Measurements from ENCODE around the gene MRPL42.

Gene MRPL42

DNA sequence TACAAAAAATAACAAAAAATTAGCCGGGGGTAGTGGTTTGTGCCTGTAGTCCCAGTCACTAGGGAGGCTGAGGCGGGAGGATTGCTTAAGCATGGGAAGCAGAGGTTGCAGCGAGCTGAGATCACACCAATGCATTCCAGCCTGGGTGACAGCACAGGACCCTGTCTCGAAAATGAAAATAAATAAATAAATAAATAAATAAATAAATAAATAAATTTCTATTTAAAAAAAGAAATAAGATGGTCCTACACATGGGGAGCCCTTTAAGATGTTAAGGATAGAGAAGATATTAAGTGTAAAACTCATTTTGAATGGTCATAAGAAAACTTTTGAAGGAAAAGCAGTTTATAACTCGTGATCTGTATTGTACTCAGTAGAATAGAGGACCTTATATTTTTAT lies 8.2 kb upstream of the MRPL42 start:
- no peak for DNase-seq (ENCODE audit: low read depth)
- no peak overlapping the region for H3K4me3 ChIP-seq (ENCODE audit: low read depth, low read length)
- TF ChIP-seq, protein P1, sequence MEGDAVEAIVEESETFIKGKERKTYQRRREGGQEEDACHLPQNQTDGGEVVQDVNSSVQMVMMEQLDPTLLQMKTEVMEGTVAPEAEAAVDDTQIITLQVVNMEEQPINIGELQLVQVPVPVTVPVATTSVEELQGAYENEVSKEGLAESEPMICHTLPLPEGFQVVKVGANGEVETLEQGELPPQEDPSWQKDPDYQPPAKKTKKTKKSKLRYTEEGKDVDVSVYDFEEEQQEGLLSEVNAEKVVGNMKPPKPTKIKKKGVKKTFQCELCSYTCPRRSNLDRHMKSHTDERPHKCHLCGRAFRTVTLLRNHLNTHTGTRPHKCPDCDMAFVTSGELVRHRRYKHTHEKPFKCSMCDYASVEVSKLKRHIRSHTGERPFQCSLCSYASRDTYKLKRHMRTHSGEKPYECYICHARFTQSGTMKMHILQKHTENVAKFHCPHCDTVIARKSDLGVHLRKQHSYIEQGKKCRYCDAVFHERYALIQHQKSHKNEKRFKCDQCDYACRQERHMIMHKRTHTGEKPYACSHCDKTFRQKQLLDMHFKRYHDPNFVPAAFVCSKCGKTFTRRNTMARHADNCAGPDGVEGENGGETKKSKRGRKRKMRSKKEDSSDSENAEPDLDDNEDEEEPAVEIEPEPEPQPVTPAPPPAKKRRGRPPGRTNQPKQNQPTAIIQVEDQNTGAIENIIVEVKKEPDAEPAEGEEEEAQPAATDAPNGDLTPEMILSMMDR (IDR thresholded peaks at IDR 0.05; ENCODE audit: low read depth, low read length, missing control alignments), result no peak

DNA sequence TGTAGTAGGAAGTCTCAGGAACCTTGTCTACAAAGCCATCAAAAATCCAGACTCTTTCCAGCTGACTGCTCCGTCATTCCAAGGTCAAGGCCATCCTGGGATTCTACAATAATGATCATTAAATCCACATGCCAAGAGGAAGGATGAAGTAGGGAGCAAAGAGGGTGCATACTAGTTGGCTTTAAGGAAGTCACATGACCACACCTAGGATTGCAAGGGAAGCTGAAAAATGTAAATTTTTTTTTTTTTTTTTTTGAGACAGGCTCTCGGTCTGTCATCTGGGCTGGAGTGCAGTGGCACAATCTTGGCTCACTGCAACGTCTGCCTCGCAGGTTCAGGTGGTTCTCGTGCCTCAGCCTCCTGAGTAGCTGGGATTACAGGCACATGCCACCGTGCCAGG lies 7.3 kb upstream of the MRPL42 start:
- no peak overlapping the region for H3K4me3 ChIP-seq (ENCODE audit: low read depth, low read length)
- TF ChIP-seq, protein P1 (IDR thresholded peaks at IDR 0.05; ENCODE audit: low read depth, low read length, missing control alignments), result no peak
- no peak for DNase-seq (ENCODE audit: low read depth)

DNA sequence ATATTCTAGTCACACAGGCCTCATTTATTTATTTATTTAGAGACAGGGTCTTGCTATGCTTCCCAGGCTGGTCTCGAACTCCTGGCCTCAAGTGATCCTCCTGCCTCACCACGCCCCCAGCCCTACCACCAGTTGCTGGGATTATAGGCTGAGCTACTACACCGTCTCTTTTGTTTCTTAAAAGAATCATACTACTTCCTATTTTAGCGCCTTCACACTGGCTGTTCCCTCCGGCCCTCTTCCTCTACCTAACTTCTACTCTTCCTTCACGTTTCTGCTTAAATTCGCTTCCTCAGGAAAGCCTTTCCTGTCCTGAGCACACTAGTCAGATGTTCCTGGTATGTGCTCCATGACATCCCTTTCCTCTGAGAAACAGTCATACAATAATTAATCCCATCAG lies 6.4 kb upstream of the MRPL42 start:
- TF ChIP-seq, protein P1 (IDR thresholded peaks at IDR 0.05; ENCODE audit: low read depth, low read length, missing control alignments), result no peak
- no peak for DNase-seq (ENCODE audit: low read depth)
- no peak overlapping the region for H3K4me3 ChIP-seq (ENCODE audit: low read depth, low read length)

DNA sequence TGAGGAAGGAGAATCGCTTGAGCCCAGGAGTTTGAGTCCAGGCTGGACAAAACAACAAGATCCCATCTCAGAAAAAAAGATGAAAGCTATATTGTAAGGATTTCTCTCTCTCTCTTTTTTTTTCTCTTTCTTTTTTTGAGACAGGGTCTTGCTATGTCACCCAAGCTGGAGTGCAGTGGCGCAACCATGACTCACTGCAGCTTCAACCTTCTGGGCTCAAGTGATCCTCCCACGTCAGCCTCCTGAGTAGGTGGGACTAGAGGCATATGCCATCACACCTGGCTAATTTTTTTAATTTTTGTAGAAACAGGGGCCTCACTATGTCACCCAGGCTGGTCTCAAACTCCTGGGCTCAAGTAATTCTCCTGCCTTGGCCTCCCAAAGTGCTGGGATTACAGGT lies 5.8 kb upstream of the MRPL42 start:
- TF ChIP-seq, protein P1 (IDR thresholded peaks at IDR 0.05; ENCODE audit: low read depth, low read length, missing control alignments), result no peak
- no peak for DNase-seq (ENCODE audit: low read depth)
- no peak overlapping the region for H3K4me3 ChIP-seq (ENCODE audit: low read depth, low read length)

DNA sequence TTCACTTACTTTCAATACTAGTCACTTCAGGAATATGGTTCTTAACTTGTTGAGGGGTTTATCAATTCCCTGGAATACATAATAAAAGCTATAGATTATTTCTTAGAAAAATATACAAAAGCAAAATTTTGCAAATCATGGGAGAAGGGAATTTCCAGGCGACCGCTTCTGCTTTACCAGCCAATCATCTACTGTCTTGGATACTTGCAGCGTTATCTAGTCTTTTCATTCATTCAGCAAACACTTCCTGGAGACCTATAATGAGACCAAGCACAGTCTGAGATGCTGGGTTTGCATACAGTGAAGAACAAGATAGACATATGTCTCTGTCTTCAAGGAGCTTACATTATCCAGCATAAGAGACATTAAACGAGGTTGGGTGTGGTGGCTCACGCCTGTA lies 1.5 kb upstream of the MRPL42 start:
- no peak overlapping the region for H3K4me3 ChIP-seq (ENCODE audit: low read depth, low read length)
- TF ChIP-seq, protein P1 (IDR thresholded peaks at IDR 0.05; ENCODE audit: low read depth, low read length, missing control alignments), result no peak
- DNase-seq (ENCODE audit: low read depth), result no peak

DNA sequence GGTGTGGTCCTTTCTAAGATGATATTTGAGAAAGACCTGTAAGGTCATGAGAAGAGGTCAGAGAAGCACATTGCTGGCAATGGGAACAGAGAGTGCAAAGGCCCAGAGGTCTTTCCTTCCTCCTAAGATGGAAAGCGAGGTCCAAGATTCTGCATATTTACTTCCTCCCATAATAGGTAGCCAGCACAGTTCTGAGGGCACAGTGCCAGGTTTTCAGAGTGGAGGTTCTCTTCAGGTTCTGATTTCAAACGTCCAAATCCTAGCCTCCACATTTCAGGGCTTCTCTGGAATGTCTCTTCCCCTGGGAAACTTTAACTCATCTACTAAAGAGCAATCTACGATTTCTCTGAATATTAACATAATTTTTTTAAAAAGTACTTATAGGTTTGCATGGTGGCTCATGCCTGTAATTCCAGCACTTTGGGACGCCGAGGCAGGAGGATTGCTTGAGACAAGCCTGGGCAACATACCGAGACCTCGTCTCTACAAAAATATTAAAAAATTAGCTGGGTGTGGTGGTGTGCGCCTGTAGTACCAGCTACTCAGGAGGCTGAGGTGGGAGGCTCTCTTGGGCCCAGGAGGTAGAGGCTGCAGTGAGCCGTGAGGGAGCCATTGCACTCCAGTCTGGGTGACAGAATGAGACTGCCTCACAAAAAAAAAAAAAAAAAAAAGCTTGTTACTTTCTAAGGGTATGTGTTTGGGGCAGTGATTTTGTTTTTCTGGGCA lies 526 bp upstream of the MRPL42 start:
- no peak for DNase-seq (ENCODE audit: low read depth)
- TF ChIP-seq, protein P1 (IDR thresholded peaks at IDR 0.05; ENCODE audit: low read depth, low read length, missing control alignments), result no peak
- no peak overlapping the region; the same call in 1 of the 2 replicates for H3K4me3 ChIP-seq (ENCODE audit: low read depth, low read length)

DNA sequence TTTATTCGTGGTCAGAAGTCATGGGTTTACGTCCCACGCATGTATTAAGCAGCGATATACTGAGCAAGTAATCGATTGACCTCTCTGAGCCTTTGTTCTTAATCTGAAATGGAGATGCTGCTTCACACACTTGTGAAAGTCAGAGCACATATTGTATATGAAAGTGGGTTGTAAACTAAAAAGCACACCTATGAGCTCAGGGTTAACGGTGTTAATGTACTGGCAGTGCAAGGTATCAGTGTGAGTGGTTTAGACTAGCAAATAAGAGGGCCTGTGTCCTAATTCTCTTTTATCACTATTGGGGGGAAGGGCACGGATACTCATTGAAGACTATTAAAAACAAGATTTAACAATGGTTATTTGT lies 676 bp downstream of the MRPL42 start:
- H3K4me3 ChIP-seq (ENCODE audit: low read depth, low read length), result peak overlapping the region; percentile 80
- DNase-seq (ENCODE audit: low read depth), result no peak
- TF ChIP-seq, protein P1 (IDR thresholded peaks at IDR 0.05; ENCODE audit: low read depth, low read length, missing control alignments), result no peak

Measured in GM12864 (cell line).